Activated gamma-delta T cell treated with Interleukin-2 at 50 U/mL for 16 hours (primary cell): ENCODE measurements around the gene MEIOB.

ENCODE experiments used
- DNase-seq: peaks from one replicate; pipeline ENCODE4 v3.0.0-alpha.2; 2020

MEIOB gene

DNA sequence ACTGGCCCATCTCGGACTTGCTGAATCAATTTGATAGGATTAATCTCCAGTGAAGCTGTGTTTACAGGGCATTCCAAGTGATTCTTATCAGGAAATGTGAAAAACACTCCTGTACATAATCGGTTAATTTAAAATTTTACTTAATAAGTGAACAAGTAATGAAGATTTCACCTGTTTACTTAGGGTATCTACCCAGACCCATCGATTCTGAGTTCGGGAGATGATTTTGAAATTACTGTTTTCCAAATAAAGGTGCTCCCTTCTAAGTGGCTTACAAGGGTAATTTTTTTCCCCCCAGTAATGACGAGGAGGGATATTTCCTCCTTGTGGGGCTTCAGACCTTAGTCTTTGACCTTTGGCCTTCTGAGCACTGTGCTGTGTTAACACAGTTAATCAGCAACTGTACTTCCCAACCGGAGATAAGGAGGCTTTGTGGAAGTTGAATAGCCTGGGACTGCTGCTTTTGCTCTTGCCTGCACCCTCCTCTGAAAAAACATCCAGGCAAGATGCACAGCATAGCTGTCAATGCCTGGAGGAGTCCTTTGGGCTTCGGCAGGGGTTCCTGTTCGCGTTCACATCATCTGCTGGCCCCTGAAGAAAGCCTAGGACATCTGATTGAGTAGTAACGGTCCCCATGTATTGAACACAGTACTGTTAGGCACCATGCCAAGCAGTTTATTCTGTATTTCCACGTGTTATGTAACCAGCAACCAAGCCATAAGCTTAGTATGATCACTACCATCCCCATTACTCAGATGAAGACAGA, 43.1 kb downstream of the MEIOB start:
- DNase-seq, result no peak

GRCh38 chr16:1826691-1827573, 45.0 kb downstream of the MEIOB start, which contains the start of the genes FAHD1 and HAGH:
Gene FAHD1 (plus strand): TSS chr16:1827206. CDS start chr16:1827239, 33 bp downstream.
Gene HAGH (minus strand): TSS chr16:1826825. CDS start chr16:1826787, 38 bp downstream.
- peak; percentile 85 for DNase-seq

DNA sequence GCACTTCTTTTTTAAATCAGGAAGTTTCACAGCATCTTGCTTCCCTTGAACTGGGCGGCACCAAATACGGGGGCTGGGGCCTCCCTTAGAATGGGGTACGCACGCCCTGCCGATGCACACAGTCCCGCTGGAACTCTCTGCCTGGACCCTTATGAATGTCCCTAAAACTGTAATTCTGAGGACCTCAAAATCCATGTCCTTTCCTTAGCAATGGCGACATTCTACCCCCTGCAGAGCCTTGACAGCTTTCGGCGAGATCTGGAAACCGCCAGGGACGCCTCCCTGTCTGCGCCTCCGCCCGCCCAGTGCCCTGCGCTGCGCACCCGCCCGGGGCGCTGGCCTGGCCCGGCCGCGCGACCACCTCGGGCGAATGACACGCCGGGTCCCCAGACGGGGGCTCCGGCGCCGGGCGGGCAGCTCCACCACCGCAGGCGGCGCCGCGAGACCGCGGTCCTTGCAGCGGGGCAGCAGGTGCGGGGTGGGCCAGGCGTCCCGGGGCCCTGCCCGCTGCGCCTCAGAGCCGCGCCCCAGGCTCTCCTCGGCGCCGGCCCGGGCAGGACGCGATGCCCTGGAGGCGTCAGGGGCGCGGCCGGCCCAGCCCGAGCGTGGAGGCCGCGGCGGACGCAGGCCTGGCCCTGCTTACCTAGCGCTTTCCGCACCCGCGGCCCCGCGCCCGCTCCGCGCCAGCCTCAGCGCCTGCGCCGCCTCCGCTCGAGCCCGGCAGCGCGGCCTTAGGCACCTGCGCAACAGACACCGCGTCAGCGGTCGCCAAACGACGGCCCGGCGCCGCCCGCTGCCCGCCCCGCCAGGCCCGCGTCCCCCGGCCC, 45.9 kb downstream of the MEIOB start:
- peak; percentile 57 for DNase-seq

DNA sequence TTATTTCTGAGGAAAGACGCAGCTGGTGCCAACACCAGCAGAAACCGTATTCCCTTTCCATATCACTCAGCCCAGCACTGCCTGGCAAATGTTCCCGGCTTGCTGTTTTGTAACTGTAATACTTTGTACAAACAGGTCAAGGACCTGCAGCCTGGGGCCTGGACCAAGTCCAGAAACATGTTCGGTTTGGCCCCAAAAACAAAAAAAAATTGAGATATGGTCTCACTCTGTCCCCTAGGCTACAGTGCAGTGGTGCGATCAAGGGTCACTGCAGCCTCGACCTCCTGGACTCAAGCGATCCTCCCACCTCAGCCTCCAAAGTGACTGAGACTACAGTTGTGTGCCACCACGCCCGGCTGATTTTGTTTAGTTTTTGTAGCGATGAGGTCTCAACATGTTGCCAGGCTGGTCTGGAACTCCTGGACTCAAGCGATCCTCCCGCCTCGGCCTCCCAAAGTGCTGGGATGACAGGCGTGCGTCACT, 46.5 kb downstream of the MEIOB start:
- no peak for DNase-seq

DNA sequence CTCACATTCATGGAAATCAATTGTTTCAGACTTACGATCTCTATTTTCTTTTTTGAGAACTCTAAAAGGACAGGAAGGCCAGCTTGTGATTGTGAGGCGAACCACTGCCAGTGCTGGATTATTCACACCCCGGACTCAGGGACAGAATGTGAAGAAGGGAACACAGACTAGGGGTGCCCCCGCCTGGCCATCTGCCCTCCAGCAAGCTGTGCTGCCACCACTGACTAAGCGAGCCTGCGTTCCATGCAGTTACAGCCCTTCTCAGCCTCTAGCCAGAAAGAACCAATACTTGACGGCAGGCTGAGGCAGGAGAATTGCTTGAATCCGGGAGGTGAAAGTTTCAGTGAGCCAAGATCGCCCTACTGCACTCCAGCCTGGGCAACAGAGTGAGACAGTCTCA, 48.1 kb downstream of the MEIOB start:
- no peak for DNase-seq

DNA sequence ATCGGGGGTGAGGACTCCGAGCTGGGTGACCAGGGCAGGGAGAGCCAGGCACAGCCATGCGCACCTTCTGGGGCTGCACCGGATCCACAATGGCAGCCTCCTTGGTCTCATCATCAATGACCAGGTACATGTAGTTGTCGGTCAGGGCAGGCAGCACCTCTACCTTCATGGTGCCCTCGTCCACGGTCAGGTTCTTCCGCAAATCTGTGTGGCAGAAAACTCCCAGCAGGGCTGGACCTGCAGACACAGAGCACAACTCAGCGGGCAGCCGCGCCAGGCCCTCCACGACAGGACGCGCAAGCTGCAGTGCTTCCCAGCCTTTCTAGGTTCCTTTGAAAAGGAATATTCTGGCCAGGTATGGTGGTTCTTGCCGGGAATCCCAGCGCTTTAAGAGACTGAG, 49.2 kb downstream of the MEIOB start:
- DNase-seq, result no peak

GRCh38 chr16:1821861-1822611, 49.9 kb downstream of the MEIOB start:
- no peak for DNase-seq

- DNase-seq, result no peak
Measured at GRCh38 chr16:1820946-1821290, 51.0 kb downstream of the MEIOB start.

- DNase-seq, result no peak
Measured at GRCh38 chr16:1820096-1820945, 51.6 kb downstream of the MEIOB start.

DNA sequence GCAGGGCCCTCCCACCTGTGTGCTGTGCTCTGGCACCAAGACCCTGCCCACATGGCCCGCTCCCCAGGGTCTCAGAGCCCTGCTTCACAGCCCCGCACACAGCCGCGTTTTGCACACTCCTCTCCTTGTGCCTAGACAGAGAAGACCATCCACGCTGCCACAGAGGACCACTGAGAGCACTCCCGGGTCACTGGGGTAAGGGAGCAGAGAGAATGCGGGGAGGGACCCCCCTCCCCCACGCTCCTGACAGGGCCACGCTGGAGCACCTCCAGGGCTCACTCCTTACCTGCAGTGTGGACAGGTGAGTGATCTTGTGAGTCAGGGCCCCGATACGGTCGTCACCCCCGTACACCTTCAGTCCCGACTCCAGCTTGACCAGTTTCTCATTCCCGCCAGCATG, 52.4 kb downstream of the MEIOB start:
- DNase-seq, result no peak

- DNase-seq, result no peak
Measured at GRCh38 chr16:1818873-1819525, 53.0 kb downstream of the MEIOB start.

- no peak for DNase-seq
Measured at GRCh38 chr16:1818204-1818872, 53.6 kb downstream of the MEIOB start.

GRCh38 chr16:1817716-1818115, 54.2 kb downstream of the MEIOB start:
- DNase-seq, result no peak

DNA sequence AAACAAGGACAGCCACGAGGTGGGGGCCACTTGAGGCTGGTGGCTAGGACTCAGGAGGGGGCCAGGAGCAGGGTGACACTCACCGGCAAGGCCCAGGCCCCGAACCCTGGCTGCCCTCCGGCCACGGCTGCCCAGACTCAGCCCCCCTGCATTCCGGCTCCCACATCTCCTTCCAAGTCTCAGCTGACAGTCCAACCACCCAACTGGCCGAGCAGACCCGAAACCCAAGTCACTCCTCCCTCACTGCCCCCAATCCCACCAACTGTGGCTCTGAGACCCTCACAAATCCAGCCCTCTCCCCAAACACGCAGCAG, 54.7 kb downstream of the MEIOB start:
- no peak for DNase-seq

DNA sequence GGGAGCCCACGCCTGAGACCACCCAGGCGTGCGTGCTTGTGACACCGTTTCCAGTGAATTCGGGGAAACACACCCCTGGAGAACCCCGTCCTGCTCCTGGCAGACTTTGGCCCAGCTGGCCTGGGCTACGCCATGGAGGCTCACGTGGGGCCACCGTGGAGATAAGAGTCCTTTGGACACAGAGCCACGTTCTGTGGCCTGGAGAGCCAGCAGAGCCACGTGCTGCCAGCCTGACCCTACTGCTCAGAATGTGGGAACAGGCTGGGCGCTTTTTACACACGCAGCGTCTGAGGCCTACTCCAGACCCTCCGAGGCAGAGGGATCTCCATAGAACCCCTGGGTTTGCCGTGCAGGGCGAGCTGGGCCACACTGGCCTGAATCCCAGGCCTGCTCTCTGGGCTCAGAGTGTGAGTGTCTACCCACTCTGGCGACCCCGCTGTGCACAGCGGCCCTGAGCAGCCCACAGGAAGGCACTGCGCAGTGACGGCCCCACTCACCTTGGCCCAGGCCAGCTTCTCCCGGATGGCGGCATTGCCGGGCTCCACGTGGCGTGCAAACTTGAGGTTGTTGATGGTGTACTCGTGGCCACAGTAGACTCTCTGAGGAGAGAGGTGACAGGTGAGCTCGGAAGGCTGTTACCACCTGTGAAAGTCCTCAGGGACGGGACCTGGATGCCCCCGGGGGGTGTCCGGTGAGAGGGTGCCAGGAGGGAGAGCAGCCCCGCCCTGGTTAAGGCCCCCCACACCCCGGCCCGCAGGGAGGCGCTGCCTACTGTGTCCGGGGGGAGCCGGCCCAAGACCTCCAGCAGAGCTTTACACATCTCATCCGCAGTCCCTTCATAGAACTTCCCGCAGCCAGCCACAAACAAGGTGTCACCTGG, 55.3 kb downstream of the MEIOB start:
- no peak for DNase-seq

- DNase-seq, result no peak
Measured at GRCh38 chr16:1815461-1815860, 56.5 kb downstream of the MEIOB start.

DNA sequence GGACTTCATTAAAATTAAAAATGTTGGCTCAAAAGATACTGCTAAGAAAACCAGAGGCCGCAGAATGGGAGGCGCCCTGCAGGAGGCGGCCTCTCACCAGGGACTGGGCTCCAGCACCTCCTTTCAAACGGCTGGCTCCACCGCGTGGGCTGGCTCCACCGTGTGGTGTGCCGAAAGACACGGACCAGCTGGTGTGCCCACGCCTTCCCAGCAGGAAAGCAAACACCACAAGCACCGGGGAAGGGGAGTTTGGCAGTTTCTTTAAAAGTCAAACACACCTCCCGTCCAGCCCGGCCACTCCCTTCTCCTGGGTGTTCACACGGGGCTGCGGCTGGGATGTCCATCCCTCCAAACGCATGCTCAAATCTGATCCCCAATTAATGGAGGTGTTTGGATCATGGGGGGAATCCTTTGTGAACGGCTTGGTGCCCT, 59.2 kb downstream of the MEIOB start:
- DNase-seq, result peak; percentile 26

DNA sequence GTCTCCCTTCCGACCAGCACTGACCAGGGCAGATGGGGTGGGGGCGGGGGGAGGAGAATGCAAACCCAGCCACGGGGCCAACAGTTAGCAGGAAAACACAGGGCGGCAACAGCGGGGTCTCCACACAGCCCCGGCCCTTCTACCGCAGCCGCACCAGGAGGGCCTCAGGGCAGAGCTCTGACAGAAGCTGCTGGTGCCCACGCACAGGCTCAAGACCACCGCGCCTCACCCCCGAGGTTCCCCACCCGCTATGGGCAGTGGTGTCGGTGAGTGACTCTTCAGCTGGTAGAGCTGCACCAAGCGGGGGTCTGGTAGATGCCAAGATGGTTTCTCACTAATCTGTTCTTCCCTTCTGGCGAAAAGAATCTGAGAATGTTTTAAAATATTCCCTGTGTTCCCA, 61.4 kb downstream of the MEIOB start:
- DNase-seq, result no peak

DNA sequence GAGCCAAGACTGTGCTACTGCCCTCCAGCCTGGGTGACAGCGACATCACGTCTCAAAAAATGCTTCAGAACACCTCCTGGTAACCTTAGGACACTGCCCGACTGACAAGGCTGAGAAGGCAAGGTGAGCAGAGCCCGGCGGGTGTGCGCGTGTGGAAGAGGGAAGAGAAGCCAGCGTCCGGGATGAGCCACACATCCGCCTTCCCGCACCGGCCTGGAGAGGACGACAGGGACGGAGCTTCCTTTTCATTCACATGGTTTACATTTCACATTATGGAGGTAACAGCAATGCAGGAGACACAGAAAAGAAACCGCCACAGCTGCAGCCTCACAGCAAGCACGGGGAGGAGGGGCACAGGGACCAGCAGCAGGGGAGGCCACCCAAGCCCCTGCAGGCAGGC, 61.9 kb downstream of the MEIOB start:
- DNase-seq, result no peak
